HG03175 (cell line): ENCODE results near the gene TUBB.

Experiments
- ATAC-seq: cut with Tn5 transposase; IDR thresholded peaks from one replicate; pipeline ENCODE4 v1.9.1; 2021; ENCODE audit warnings: mild to moderate bottlenecking, moderate library complexity; ENCODE audit not compliant: unreplicated experiment

The TUBB gene

DNA sequence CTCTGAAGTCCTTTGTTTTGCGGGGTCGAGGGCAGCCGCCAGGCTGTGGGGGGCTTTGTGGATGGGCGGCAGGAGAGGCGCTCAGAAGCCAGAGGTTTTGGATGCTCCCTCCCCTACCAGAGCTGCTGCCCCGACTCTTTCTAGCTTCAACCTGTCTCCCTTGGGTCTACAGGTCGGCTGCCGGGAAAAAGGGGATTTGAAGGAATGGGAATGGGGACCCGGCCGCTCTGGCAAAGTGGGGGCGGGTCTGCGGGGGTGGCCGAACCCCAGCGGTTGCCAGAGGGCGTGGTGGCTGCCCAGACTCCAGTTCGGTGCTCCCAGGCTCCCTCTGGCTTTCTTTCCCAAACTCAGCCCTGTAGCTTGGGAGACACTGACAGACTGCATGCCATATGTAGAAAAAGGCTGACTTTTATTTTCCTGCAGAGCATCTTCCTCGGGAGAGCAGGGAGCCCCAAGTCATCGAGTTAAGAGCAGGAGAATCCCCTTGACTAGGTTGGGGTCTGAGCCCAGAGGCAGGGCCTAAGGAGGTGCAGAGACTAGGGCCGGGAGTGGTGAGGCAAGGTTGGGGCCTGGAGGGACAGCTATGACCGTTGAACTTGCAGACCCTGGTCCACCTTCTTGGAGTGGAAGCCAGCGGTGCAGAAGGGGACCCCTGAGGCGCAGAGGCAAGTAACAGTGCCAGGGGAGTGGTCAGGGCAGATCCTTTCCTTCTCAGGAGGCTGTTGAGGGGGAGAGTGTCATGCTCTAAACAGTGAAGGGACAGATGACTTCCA, 32.3 kb upstream of the TUBB start:
- ATAC-seq: no peak

DNA sequence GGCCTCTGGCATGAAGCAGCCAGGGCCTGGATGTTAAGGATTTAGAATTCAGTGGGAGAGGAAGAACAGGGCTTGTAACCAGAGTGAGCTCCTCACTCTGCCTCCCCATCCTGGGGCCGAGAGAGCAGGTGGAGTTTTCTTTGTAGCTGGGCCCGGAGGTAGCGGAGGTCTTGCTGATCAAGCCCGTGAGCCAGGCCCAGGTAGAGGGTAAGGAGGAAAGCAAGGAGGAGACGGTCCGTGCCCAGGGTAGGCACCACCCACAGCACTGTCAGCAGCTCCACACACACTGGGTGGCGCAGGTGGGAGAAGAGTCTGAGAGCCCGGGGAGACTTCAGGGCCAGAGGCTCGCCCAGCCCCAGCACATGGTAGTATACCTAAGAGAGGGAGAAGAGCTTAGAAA, 31.6 kb upstream of the TUBB start:
- no peak for ATAC-seq

DNA sequence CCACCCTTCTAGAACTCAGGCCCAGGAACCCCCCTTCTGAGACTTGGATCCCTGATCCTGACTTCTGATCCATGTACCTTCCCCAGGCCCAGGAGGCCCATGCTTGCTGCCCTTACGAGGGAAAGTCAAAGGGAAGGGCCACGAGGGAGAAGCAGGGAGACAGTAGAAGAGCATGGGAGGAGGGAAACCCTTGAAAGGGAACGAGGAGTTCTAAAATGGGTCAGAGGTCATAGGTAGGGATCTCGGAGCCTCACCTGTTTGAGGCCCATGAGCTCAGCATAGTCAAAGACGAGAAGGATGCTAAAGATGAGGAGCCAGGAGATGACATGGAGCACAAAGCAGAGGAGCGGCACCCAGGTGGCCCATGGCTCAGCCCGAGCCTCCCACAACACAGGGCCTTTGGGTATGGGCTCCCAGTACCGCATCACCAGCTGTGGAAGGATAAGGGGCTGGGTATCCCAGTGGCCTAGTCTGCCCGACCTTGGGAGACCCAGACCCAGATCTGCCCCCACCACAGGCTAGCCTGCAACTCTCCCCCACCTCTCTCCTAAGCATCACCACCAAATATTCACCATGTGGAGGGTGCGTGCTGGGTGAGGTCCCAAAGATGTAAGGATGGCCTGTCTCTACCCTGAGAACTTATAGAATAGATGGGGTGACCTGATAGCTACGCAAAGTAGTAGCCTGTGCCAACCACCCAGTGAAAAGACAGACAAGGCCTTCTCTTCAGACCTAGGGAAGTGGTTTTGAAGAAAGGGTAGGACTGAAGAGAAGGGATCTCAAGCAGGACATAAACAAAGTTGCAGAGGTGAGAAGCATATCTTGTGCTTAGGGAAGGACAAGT, 30.9 kb upstream of the TUBB start:
- ATAC-seq: no peak

DNA sequence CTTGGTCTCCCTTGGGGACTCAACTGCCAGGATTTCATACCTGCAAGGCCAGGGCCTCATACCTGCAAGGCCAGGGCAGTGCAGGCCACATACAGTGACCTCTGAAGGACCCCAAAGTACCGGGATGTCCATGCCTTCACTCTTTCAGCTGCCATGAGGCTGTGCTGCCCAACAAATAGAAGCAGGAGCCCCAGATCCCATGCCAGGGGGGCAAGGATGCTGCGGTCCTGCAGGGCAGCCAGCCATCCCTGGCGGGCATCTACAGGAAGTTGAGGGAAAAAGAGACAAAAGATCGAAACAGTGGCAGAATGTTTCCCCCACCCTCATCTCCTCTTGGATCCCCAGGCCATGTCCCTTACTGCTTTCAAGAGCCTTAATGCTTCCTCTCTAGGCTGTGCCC, 30.2 kb upstream of the TUBB start:
- ATAC-seq: no peak

DNA sequence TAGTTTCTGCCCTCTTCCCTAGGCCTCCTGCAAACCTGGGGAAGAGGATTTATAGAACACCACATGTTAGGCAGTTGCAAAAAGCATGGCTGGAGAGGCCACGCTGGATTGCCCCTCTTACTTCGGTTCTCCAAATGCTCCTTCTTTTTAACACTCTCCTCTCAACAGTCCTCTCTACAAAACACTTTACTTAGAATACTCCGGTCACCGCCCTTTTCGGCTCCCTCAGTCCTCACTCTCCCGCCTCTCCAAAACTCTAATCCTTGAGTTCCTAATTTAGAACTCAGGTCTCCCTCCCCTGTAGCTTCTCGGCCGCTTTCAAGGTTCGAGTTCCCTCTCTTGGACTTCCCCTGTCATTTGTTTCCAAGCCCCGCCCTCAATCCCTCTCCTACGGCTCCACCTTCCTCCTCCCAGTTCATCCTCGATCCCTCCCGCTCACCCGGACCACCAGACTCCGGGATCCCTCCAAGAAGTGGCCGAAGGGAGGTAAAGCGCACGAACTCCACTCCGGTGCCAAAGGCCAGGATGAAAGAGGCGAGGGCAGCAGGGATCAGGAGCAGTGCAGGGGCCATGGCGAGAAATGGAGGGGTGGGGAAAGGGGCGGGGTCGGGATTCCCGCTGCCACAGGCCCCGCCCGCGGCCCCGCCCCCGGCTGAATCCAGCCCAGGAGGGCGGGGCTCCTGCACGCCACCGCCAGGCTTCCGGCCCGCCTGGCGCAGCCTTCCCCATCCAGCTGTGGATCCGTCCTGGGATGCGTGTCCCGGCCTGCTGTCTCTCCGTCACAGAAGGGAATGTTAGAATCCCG, 29.5 kb upstream of the TUBB start, which contains the start of gene NRM:
Gene NRM, minus strand, starts transcription at position 582 of the 805 bp plus-strand sequence. Its CDS starts 10 bp downstream, at position 572.
- ATAC-seq: no peak

DNA sequence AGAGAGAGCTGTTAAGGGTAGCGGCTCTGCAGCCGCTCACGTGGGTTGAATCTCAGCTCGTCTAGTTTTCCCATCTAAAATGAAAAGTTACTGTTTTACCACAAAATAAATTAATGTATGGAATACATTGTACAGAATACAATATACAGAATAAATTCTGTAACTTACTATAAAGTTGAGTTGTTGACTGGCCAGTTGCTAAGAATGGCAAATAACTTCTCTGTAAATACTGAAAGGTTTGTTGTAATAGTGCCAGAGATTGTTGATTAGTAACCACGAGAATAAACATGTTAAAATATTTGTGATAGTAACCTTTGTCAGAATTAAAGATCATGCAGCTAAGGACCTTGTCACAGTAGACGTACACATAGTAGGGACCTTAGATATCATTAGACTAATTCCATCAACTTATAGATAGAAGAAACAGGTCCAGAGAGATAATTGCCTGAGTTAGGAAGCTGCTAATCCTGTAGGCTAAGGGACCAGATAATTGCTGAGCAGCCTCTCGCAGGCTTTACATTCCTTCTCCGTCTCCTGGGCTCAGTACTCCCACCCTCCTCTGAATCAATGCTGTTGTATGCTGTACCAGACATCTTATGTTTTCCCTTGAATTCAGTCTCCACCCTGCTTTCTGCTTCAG, 28.8 kb upstream of the TUBB start:
- ATAC-seq: no peak

DNA sequence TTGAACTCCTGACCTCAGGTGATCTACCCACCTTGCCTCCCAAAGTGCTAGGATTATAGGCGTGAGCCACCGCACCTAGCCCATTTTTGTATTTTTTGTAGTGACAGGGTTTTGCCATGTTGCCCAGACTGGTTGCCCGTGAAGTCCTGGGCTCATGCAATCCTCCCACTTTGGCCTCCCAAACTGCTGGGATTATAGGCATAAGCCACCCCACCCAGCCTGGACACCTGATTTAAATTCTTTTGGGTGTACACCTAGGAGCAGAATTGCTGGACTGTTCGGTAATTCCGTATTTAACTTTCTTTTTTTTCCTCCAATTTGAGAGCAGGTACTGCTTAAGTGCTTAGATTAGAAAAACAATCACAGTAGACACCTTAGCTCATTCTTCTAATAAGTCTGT, 23.7 kb upstream of the TUBB start:
- ATAC-seq: no peak

DNA sequence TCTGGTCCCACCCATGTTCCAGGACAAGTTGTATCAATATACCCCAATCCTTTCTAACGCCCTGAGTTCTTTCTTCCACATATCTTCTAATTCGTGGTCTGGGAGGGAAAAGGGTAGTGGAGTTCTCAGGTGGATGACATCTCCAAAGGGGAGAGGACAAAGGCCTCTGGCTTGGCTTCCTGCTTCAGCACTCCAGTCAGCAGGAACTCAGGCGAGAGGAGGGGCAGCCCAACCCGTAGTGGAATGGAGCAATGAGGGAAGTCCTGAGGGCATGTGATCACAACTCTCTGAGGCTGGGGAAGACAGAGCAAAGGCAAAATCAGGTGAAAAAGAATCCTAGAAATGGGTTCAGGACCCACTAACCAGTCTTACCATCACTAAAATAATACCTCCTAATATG, 19.8 kb upstream of the TUBB start:
- ATAC-seq: no peak

DNA sequence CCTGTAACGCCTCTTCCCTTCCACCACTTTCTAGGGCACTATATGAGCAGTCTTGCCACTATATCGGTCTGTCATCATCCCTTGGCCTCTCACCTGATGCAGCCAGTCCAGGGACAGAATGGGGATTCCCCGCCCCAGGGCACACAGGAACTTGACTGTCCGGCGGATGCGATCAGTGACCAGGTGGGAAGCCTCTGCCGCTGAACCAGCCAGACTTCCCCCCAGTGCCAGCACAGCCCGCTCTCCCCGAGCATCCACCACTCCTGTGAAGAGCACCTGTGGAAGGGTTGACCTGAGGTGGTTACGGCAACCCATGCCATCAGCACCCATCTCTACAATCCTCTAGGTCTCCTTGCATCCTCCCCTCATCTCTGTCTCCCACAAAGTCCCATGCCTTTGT, 17.1 kb upstream of the TUBB start:
- no peak for ATAC-seq

DNA sequence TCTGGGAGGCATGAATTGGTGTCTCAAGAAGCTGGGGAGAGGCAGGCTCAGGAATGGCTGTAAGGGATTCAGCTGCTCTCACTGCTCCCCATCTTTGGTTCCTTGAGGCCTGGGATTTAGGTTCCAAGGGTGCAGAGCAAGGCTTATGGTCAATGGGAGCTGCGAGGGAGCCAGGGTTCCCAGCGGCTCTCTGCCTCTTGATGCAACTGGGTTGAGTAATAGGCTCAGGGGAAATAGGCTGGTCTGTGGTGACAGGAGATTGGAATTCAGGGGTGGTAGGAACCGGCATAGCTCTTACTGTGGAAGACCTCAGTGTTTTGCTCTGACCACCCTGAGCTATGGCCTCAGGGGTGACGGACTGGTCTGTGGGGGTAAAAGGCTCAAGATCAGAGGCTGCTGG, 16.3 kb upstream of the TUBB start:
- ATAC-seq: no peak

DNA sequence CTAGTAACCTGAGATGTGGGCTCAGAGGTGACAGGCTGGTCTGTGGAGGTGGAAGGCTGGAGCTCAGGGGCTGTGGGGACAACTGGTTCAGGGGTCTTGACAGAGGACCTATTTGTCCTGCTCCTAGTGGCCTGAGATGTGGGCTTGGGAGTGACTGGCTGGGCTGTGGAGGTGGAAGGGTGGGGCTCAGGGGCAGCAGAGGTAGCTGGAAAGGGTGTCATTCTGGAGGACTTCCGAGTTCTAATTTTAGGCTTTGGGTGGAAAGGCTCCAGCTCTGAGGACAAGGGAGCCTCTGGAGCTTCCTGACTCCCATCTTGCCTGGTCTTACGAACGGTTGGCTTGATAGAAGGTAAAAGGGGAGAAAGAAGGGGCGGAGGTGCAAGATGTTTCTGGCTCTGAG, 14.5 kb upstream of the TUBB start:
- no peak for ATAC-seq

DNA sequence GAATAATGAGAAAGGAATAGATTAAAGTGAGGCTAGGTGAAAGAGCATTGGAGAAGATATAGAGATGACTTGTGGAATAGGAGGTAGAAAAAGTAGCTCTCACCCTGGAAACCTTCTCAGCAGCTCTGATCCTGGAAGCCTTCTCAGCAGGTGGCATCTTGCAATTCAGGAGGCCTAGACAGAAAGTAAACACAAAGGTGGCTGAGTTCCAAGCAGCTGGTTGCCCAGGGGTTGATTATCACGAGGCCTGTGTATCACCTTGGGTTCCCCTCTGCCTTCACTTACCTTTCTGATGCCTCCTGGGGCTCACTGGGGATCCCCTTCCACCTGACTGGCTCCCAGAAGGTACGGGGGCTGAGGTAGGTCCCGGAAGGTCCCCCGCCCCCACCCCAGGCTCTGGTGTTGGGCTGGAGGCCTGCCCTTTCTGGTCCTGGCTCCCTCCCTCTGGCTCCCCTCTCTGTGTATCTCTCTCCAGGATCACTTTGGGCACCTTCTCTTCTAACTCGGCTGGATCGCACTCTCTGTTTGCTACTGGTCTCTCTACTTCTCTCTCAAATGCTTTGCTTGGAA, 12.8 kb upstream of the TUBB start:
- no peak for ATAC-seq

DNA sequence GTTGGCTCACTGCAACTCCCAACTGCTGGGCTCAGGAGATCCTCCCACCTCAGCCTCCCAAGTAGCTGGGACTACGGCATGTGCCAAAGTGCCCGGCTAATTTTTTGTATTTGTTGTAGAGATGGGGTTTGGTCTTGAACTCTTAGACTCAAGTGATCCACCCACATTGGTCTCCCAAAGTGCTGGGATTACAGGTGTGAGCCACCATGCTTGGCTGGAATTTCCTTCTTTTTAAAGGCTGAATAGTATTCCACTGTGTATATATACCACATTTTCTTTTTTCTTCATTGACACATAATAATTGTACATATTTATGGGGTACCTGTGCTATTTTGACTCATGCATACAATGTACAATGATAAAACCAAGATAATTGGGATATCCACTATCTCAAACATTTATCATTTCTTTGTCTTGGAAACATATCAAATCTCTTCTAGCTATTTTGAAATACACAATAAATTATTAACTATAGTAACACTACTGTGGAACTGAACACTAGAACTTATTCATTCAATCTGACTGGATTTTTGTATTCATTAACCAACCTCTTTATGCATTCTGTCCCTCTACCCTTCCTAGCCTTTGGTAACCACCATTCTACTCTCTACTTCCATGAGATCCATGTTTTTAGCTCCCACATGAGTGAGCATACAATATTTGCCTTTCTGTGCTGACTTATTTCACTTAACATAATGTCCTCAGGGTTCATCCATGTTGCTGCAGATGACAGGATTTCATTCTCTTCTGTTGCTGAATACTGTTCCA, 10.9 kb upstream of the TUBB start:
- ATAC-seq: no peak

DNA sequence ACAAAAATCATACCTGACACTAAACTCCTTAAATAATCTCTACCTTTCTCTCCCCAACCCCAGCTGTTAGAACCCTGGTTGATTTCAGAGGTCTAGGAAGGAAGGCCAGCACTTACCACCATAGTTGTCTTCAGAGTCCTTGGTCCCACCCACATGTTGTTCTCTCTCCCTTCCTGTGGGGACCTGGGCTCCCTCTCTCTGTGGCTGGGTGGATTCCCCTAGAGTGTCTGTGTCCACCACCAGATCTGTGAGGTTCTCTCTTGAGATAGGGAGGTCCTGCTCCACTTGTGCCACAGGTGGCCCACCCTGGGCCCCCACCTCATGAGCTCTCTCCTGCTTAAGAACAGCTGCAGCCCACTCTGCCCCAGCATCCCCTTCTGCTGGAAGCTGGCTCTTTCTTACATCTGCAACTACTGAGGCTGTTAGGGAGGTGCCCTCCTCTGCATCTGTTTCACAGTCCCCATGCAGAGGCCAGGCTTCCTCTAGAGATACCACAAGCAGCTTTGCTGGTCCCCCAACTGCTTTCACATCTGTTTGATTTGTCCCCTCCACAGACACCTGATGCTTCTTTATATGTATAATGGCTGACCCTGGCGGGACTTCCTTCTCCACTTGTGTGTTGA, 8.3 kb upstream of the TUBB start:
- no peak for ATAC-seq

DNA sequence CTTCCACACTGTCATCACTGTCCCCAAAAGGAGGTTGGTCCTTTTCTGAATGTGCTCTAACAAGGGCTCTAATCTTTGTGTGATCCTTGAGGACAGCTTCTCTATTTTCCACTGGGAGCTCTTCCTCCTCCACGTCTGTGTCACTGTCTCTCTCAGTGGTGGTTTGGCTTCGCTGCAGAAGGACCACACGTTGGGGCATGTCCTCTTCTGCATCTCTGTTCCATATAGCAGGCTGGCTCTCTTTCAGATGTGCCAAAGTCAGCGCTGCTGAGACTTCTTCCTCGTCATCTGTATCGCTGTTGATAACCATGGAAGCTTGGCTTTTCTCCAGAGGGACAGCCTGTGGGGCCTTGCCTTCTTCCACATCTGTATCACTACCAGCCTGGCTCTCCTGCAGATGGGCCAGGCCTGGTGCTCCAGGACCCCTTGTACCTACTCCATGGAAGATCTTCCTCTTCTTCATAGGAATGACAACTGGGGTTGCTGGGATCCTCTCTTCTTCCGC, 7.7 kb upstream of the TUBB start:
- ATAC-seq: no peak

DNA sequence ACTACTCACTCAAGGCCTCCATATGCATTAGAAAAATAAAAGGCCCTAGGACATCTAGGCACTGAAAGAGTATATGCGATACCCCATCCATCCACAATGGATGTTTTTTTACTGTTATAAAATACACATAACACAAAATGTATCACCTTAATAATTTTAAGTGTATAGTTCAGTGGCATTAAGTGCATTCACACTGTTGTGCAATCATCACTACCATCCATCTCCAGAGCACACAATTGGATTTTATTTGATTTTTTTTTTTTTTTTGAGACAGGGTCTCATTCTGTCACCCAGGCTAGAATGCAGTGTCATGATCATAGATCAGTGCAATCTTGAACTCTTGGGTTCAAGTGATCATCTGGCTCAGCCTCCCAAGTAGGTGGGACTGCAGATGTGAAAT, 5.9 kb upstream of the TUBB start:
- no peak for ATAC-seq

DNA sequence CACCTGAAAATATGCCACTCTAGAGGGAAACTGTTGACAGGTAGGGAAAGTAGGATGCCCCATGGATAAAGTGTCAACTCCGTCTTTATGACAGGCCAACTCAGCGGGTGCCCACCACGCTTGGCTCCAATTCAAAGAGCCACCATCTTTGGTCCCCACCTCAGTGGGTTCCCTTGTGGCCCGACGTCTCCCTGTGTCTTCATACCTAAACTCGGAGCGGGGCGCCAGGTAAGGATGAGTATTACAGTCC, 3.3 kb upstream of the TUBB start:
- ATAC-seq: no peak

DNA sequence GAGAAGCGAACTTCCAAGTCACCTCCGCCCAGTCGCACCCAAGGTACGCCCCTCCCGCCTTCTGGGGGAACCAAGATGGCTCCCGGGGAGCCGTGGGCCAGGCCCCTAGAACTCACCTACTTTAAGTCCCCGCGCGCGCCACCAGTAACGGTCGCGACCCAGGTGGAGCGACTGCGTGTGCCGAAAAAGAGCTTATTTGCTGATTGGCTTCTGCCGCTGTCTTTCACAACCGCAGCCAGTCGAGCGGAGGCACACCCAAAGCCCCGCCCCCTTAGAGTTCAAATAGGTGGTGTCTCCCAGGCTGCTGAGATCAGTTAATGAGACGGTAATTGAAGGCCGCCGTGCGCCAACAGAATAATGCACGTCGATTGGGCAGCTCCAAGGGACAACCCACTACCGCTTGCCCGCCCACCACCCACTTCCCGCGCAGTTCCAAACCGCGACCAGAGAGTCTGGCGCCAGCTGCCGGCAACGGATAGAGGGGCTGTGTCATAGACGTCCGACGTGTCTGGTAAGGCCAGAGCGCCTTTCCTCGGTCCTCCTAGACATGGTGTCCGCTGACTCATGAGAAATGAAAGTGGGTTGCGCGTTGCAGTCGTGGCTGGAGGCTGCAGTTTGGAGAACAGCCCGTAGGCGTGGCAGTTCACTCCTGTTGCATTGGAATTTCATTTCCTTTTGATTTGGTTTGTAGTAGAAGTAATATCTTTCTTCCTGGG, 2.9 kb upstream of the TUBB start, which contains the start of gene MDC1:
Gene MDC1, minus strand, starts transcription at position 153 of the 716 bp plus-strand sequence. CDS start 2,106 bp downstream, outside the sequence.
- peak; percentile 67 for ATAC-seq
